C4-2B (cell line): Measurements from ENCODE around the gene TMCC2.

ENCODE experiments used
- H3K27ac ChIP-seq: fragments of 450-650 bp; 2 replicates; pipeline ENCODE4 v1.5.1; 2017
- ZFX ChIP-seq: fragments of 450-650 bp; IDR thresholded peaks from 2 replicates; pipeline ENCODE4 v1.6.1; 2017
- TF ChIP-seq, protein P1 (sequence below): fragments of 450-650 bp; conservative IDR thresholded peaks from 2 replicates; pipeline ENCODE4 v1.5.1; 2017; ENCODE audit warnings: mild to moderate bottlenecking

Gene TMCC2

DNA sequence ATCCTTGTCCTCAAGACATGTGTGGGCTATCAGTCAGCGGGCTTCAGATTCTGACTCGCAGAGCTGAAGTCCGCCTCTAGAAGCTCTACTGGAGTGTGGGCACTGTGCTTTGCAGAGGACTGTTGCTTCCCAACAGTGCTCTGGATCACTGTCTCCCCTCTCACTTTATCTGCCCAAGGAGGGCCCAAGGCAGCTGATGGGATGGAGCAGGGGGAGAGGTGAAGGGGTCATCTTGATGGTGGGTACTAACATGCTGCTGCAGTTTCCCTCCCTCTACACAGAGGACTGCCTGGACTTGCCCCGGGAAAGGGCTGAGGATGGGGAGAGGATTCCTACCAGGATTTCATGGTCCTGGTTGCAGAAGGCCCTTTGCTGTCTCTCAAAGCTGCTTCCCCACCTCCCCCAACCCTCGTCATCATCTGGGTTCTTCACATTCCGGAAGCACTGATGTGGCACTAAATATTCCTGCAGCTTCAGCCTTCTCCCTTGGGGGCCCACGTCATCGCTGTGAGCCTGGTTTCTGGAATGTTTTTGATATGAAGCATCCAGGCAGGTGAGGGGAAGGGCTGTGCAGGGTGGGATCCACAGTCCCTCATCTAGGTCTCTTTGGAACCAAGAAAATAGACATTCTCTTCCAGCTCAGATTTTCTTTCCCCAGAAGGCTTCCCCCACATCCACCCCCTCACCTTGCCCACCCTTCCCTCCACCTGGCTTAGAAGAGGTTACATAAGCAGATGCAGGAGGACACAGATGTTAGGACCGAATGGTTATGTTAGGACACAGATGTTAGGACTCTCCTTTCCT, 70.6 kb downstream of the TMCC2 start:
- TF ChIP-seq, protein P1, sequence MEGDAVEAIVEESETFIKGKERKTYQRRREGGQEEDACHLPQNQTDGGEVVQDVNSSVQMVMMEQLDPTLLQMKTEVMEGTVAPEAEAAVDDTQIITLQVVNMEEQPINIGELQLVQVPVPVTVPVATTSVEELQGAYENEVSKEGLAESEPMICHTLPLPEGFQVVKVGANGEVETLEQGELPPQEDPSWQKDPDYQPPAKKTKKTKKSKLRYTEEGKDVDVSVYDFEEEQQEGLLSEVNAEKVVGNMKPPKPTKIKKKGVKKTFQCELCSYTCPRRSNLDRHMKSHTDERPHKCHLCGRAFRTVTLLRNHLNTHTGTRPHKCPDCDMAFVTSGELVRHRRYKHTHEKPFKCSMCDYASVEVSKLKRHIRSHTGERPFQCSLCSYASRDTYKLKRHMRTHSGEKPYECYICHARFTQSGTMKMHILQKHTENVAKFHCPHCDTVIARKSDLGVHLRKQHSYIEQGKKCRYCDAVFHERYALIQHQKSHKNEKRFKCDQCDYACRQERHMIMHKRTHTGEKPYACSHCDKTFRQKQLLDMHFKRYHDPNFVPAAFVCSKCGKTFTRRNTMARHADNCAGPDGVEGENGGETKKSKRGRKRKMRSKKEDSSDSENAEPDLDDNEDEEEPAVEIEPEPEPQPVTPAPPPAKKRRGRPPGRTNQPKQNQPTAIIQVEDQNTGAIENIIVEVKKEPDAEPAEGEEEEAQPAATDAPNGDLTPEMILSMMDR: no peak
- no peak for TF ChIP-seq ZFX
- no peak overlapping the region for H3K27ac ChIP-seq

DNA sequence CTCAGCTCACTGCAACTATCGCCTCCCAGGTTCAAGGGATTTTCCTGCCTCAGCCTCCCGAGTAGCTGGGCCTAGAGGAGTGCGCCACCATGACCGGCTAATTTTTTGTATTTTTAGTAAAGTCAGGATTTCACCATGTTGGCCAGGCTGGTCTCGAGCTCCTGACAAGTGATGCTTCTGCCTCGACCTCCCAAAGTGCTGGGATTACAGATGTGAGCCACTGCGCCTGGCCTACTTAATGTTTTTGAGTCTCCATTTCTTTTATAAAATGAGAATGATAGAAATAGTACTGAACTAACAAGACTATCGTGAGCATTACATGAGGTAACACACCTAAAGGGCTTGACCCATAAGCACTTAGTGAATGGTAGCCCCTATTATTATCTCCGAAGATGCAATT, 72.4 kb downstream of the TMCC2 start:
- TF ChIP-seq, protein P1: no peak
- TF ChIP-seq ZFX: no peak
- H3K27ac ChIP-seq: no peak overlapping the region

DNA sequence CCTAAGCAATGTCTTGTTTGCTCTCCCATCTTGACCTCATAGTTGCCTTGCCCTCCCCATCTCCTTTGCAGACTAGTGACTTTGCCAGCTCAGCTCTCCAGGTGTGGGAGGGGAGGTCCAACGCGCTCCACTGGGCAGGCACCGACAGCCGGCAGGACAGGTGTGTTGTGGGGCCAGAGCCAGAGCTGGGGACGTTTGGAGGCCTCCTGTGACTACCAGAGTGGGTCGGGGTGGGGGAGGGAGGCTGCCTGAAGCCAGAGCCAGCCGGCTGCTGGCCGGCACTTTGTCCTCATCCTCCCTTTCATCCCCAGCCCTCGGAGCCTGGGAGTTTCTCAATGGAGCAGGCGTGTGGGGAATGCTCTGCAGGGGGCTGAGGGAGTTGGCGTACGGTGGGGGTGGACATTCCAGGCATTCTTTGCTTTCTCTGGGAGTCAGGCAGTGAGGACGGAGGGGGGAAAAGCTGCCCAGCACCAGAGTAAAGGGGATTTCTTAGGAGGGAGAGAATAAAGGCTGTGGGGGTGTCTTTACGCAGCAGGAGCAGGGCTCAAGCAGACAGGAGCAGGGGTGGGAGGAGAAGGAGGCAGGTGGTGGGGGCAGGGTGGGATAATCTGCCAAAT, 73.6 kb downstream of the TMCC2 start:
- H3K27ac ChIP-seq: no peak overlapping the region
- TF ChIP-seq, protein P1: no peak
- no peak for TF ChIP-seq ZFX

DNA sequence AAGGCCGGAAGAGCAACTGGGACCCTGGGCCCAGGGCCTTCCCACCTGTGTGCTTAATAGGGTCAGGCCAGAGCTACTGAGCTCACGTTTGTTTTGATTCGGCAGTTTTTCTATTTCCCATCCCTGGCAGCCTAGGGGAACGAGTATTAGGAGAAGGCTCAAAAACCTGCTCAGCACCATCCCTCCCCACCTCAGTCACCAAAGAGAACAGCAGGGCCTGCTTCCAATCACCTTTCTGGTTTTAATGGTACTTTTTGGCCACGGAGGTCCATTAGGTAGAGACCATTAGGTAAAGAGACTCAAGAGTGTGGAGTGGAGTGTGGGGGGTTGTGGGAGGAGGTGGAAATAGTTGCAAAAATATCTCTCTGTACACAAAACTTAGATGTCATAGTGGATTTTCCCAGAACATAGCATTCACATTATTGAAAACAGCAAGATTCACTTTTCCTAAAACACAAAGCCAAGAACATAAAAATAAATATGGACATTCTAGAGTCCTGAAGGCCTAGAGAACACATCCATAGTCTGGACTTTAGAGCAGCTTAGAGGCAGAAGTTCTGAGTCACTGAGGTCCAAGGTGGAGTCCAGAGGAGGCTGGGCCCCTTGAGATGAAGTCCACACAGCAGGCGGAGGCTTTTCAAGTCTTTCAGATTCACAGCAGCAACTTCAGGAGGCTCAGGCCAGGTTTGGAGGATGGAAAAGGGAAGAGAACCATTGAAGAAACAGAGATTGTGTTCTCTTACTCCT, 74.3 kb downstream of the TMCC2 start:
- no peak overlapping the region for H3K27ac ChIP-seq
- TF ChIP-seq, protein P1: no peak
- TF ChIP-seq ZFX: no peak

DNA sequence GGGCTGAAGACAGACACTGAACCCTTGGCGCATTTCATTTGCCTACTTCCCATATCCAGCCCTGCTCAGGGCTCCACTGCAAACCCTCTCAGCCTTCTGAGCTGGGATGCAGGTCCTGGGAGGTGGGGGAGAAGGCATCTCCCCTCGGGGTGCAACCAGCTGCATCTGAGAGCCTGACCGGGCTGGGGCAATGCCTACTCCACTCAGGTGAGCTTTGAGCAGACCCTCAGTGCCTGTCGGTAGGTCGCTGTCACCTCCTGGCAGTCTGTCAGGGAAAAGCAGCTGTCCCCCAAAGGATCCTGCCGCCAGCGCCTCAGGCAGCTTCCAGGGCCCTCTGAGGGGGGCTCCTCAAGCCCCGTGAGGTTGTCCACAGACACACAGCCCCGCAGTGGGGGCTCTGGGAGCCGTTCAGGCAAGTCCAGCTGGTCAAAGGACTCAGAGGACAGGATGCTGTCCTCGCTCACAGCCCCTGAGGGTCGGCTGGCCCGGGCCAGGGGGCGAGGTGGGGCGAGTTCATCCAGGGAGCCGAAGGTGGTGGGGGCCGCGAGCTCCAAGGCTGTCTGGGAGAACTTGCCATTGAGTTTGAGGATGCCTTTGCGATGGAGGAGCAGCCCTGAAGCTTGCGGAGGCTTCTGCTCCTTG, 75.6 kb downstream of the TMCC2 start:
- TF ChIP-seq, protein P1: no peak
- no peak for TF ChIP-seq ZFX
- no peak overlapping the region for H3K27ac ChIP-seq

DNA sequence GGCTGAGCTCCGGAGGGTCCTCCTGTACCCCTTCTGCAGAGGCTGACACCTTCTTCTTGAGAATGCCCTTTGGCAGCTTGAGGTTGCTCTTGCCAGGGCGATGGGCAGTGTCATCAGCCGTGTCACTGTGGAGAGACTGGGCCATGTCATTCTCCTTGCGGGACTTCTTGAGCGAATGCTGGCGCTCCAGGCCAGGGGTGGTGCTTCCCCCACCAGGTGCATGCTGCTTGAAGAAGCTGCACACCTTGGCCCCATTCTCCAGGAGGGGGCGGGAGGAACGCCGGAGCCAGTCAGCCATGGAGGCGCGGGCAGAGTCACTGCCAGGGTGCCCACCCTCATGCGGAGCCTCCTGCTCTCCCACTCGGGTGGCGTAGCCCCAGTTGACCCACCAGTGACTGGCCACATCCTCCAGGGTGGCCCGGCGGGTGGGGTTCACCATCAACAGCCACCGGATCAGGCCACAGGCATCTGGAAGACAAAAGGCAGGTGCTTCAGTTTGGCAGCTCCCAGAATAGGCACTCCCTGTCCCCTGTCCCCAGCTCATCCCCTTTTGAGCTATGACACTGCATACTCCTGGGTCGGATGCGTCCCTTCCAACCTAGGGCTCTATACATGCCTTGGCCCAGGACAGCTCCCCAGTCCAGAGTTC, 76.4 kb downstream of the TMCC2 start:
- no peak for TF ChIP-seq ZFX
- TF ChIP-seq, protein P1: no peak
- H3K27ac ChIP-seq: no peak overlapping the region
